Type B pancreatic cell (in vitro differentiated cells): ENCODE results near the gene PPM1B. TPM values are rescaled to one million over a fixed set of nuclear protein-coding genes. Genes with fewer than 3 reads are reported as not detected.
"Not testable (repeated sequence)": the region's sequence is repeated elsewhere in the genome, so short reads cannot be mapped to it uniquely, and the experiment has no call there.

Experiments
- DNase-seq: peaks from one replicate; pipeline ENCODE4 v3.0.0; 2021; ENCODE audit warnings: mixed read lengths; ENCODE audit not compliant: unreplicated experiment; ENCODE audit errors: extremely low spot score
- H3K27ac Mint-ChIP-seq: 2 replicates; pipeline ENCODE4 v1.8.0; 2021; ENCODE audit warnings: mild to moderate bottlenecking, mixed read lengths
- H3K27me3 Mint-ChIP-seq: 2 replicates; pipeline ENCODE4 v1.8.0; 2021; ENCODE audit warnings: mixed read lengths
- H3K36me3 Mint-ChIP-seq: 2 replicates; pipeline ENCODE4 v1.8.0; 2021; ENCODE audit warnings: mixed read lengths
- H3K4me1 Mint-ChIP-seq: one replicate; pipeline ENCODE4 v1.8.0; 2021; ENCODE audit warnings: mixed read lengths; ENCODE audit not compliant: unreplicated experiment
- H3K4me3 Mint-ChIP-seq: 2 replicates; pipeline ENCODE4 v1.8.0; 2021; ENCODE audit warnings: mild to moderate bottlenecking, mixed read lengths
- H3K9me3 Mint-ChIP-seq: 2 replicates; pipeline ENCODE4 v1.8.0; 2021; ENCODE audit warnings: mixed read lengths
- total RNA-seq: library from RNA; stranded (reverse); gene quantifications from 2 replicates; pipeline ENCODE4 v1.2.1, GENCODE V29; 2021; ENCODE audit warnings: low replicate concordance
- TF ChIP-seq, protein P1 (sequence below): fragments of 200-600 bp; sonication (generic); conservative IDR thresholded peaks from 2 replicates; pipeline ENCODE4 v1.5.0; 2021; ENCODE audit warnings: antibody characterized with exemption, mild to moderate bottlenecking

Gene PPM1B
- total RNA-seq, 1 donor from 2014 or later = 42.5 TPM

DNA sequence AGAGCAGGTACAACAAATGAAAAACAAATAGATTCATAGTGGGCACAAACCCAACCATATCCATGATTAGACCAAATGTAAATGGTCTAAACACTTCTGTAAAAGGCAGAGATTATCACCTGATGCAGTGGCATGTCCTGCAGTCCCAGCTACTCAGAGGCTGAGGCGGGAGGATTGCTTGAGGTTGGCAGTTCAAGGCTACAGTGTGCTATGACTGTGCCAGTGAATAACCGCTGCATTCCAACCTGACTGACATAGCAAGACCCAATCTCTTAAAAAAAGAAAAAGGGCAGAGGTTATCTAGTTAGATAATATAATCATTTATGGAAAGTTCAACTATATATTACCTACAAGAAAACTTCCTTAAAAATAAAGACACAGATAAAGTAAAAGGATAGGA, 85.3 kb downstream of the PPM1B start:
- Mint-ChIP-seq H3K4me3 (no peak overlapping the region), H3K9me3 (peaks cover 8% of the 10 kb centered on the region), H3K36me3 (no peaks in the 10 kb centered on the region), H3K4me1 (no peaks in the 10 kb centered on the region), H3K27me3 (no peaks in the 10 kb centered on the region), H3K27ac (no peak overlapping the region)
- TF ChIP-seq, protein P1, sequence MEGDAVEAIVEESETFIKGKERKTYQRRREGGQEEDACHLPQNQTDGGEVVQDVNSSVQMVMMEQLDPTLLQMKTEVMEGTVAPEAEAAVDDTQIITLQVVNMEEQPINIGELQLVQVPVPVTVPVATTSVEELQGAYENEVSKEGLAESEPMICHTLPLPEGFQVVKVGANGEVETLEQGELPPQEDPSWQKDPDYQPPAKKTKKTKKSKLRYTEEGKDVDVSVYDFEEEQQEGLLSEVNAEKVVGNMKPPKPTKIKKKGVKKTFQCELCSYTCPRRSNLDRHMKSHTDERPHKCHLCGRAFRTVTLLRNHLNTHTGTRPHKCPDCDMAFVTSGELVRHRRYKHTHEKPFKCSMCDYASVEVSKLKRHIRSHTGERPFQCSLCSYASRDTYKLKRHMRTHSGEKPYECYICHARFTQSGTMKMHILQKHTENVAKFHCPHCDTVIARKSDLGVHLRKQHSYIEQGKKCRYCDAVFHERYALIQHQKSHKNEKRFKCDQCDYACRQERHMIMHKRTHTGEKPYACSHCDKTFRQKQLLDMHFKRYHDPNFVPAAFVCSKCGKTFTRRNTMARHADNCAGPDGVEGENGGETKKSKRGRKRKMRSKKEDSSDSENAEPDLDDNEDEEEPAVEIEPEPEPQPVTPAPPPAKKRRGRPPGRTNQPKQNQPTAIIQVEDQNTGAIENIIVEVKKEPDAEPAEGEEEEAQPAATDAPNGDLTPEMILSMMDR = no peak
- DNase-seq = no peak

GRCh38 chr2:44255704-44256103, 87.0 kb downstream of the PPM1B start:
- H3K27me3 Mint-ChIP-seq, H3K4me3 Mint-ChIP-seq, H3K27ac Mint-ChIP-seq, H3K4me1 Mint-ChIP-seq, DNase-seq, H3K9me3 Mint-ChIP-seq, H3K36me3 Mint-ChIP-seq: not testable (repeated sequence)

DNA sequence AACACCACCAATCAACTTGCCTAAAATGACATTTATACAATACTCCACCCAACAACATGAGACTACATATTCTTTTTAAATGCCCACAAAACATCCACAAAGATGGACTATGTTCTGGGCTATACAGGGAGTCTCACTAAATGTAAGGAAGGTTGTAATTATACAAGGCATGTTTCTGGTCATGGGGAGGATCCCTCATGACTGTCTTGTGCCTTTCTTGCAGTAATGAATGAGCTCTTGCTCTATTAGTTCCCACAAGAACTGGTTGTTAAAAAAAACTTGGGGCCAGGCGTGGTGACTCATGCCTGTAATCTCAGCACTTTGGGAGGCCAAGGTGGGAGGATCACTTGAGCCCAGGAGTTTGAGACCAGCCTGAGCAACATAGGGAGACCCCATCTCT, 89.1 kb downstream of the PPM1B start:
- H3K27ac Mint-ChIP-seq, H3K4me1 Mint-ChIP-seq, H3K27me3 Mint-ChIP-seq: not testable (repeated sequence)

GRCh38 chr2:44267269-44267795, 98.7 kb downstream of the PPM1B start:
- Mint-ChIP-seq H3K27ac (no peak overlapping the region), H3K4me1 (peaks cover 6% of the 10 kb centered on the region), H3K4me3 (no peak overlapping the region), H3K36me3 (no peaks in the 10 kb centered on the region), H3K27me3 (no peaks in the 10 kb centered on the region), H3K9me3 (peaks cover 13% of the 10 kb centered on the region)
- TF ChIP-seq, protein P1 = no peak
- no peak for DNase-seq

More for the DNA sequence above, 89.1 kb downstream of the PPM1B start:
- not testable (repeated sequence) for H3K9me3 Mint-ChIP-seq, H3K36me3 Mint-ChIP-seq, DNase-seq, H3K4me3 Mint-ChIP-seq

GRCh38 chr2:44267796-44268648, 99.3 kb downstream of the PPM1B start:
- H3K27me3 Mint-ChIP-seq = no peaks in the 10 kb centered on the region
- H3K4me1 Mint-ChIP-seq = peaks cover 6% of the 10 kb centered on the region
- H3K36me3 Mint-ChIP-seq = no peaks in the 10 kb centered on the region
- peaks cover 13% of the 10 kb centered on the region for H3K9me3 Mint-ChIP-seq
- no peak overlapping the region for H3K27ac Mint-ChIP-seq
- TF ChIP-seq, protein P1 = no peak
- no peak for DNase-seq
- no peak overlapping the region for H3K4me3 Mint-ChIP-seq

- Mint-ChIP-seq H3K36me3 (no peaks in the 10 kb centered on the region), H3K4me1 (peaks cover 6% of the 10 kb centered on the region), H3K27me3 (no peaks in the 10 kb centered on the region), H3K4me3 (no peak overlapping the region), H3K27ac (no peak overlapping the region), H3K9me3 (peaks cover 13% of the 10 kb centered on the region)
- TF ChIP-seq, protein P1 = no peak
- no peak for DNase-seq
These were observed 101.2 kb downstream of the PPM1B start for GRCh38 chr2:44269831-44270230.
